ENCODE measurements around the gene GPR3.

GRCh38 chr1:27435566-27436203, 43.3 kb downstream of the GPR3 start:
- TF ChIP-seq MAX (IDR thresholded peaks at IDR 0.05) (no peak), CTCF (IDR thresholded peaks at IDR 0.05) (no peak), JUN (IDR thresholded peaks at IDR 0.05) (no peak), HDAC2 (IDR thresholded peaks at IDR 0.05) (no peak), BHLHE40 (IDR thresholded peaks at IDR 0.05; ENCODE audit: low read depth, low read length) (no peak), CHD4 (IDR thresholded peaks at IDR 0.05; ENCODE audit: borderline replicate concordance) (no peak), POLR2A (IDR thresholded peaks at IDR 0.05; ENCODE audit: low read length) (no peak), NPAS2 (CRISPR knock-in tag; IDR thresholded peaks at IDR 0.05; ENCODE audit: borderline replicate concordance) (no peak)

All from A549 (cell line).